Fibroblast of skin of scalp (primary cell): Measurements from ENCODE around the gene CPNE7.
A peak's percentile ranks its signal among the peaks of the same experiment; 100 is the strongest.
"Not testable (repeated sequence)": the region's sequence is repeated elsewhere in the genome, so short reads cannot be mapped to it uniquely, and the experiment has no call there.

Experiments used
- DNase-seq: peaks from one replicate; pipeline ENCODE4 v3.0.0-alpha.2; 2013

Gene CPNE7

GRCh38 chr16:89624777-89625761 lies 49.5 kb downstream of the CPNE7 start:
- DNase-seq: no peak

- no peak for DNase-seq
Measured at GRCh38 chr16:89629827-89630610, 54.5 kb downstream of the CPNE7 start.

- peak; percentile 77 for DNase-seq
Measured at GRCh38 chr16:89633064-89633631, 57.6 kb downstream of the CPNE7 start.

- DNase-seq: not testable (repeated sequence)
Measured at GRCh38 chr16:89634463-89635385, 59.2 kb downstream of the CPNE7 start.

GRCh38 chr16:89636663-89637062 lies 61.1 kb downstream of the CPNE7 start:
- no peak for DNase-seq

- no peak for DNase-seq
Measured at GRCh38 chr16:89637379-89637778, 61.8 kb downstream of the CPNE7 start.

- DNase-seq: no peak
Measured at GRCh38 chr16:89638455-89638854, 62.9 kb downstream of the CPNE7 start.

GRCh38 chr16:89639385-89639784 lies 63.8 kb downstream of the CPNE7 start:
- no peak for DNase-seq

GRCh38 chr16:89641458-89642119 lies 66.0 kb downstream of the CPNE7 start:
- no peak for DNase-seq

GRCh38 chr16:89642574-89642973 lies 67.0 kb downstream of the CPNE7 start:
- no peak for DNase-seq

GRCh38 chr16:89643769-89644300 lies 68.3 kb downstream of the CPNE7 start:
- no peak for DNase-seq

GRCh38 chr16:89645122-89645521 lies 69.6 kb downstream of the CPNE7 start:
- no peak for DNase-seq

GRCh38 chr16:89646270-89646669 lies 70.7 kb downstream of the CPNE7 start:
- no peak for DNase-seq
